GM19240 (cell line): ENCODE data around the gene HS2ST1.
"Not testable (repeated sequence)": the region's sequence is repeated elsewhere in the genome, so short reads cannot be mapped to it uniquely, and the experiment has no call there.

Source experiments
- DNase-seq: peaks from one replicate; pipeline ENCODE4 v3.0.0; 2011; ENCODE audit warnings: low spot score; ENCODE audit not compliant: insufficient read length

The HS2ST1 gene

GRCh38 chr1:87017998-87018672, 103.7 kb downstream of the HS2ST1 start:
- no peak for DNase-seq

- no peak for DNase-seq
Observed at GRCh38 chr1:87023326-87023725, 108.9 kb downstream of the HS2ST1 start.

GRCh38 chr1:87024936-87025540, 110.6 kb downstream of the HS2ST1 start:
- DNase-seq: no peak

- DNase-seq: not testable (repeated sequence)
Observed at GRCh38 chr1:87027561-87027960, 113.1 kb downstream of the HS2ST1 start.

GRCh38 chr1:87028576-87028975, 114.1 kb downstream of the HS2ST1 start:
- DNase-seq: no peak

- DNase-seq: no peak
Observed at GRCh38 chr1:87030740-87031690, 116.6 kb downstream of the HS2ST1 start.

- DNase-seq: no peak
Observed at GRCh38 chr1:87034351-87034750, 119.9 kb downstream of the HS2ST1 start.

- no peak for DNase-seq
Observed at GRCh38 chr1:87039096-87039495, 124.7 kb downstream of the HS2ST1 start.

GRCh38 chr1:87042111-87042811, 127.8 kb downstream of the HS2ST1 start:
- DNase-seq: no peak

GRCh38 chr1:87044424-87044823, 130.0 kb downstream of the HS2ST1 start:
- DNase-seq: no peak

- DNase-seq: no peak
Observed at GRCh38 chr1:87044840-87045239, 130.4 kb downstream of the HS2ST1 start.

GRCh38 chr1:87045761-87046304, 131.4 kb downstream of the HS2ST1 start:
- DNase-seq: no peak

- DNase-seq: no peak
Observed at GRCh38 chr1:87046951-87047350, 132.5 kb downstream of the HS2ST1 start.

- DNase-seq: no peak
Observed at GRCh38 chr1:87048237-87048636, 133.8 kb downstream of the HS2ST1 start.

GRCh38 chr1:87051965-87052364, 137.5 kb downstream of the HS2ST1 start:
- no peak for DNase-seq

- no peak for DNase-seq
Observed at GRCh38 chr1:87052400-87052799, 138.0 kb downstream of the HS2ST1 start.

- DNase-seq: no peak
Observed at GRCh38 chr1:87052961-87053360, 138.5 kb downstream of the HS2ST1 start.

- no peak for DNase-seq
Observed at GRCh38 chr1:87053446-87053845, 139.0 kb downstream of the HS2ST1 start.

- DNase-seq: no peak
Observed at GRCh38 chr1:87056974-87057373, 142.5 kb downstream of the HS2ST1 start.

- DNase-seq: no peak
Observed at GRCh38 chr1:87058343-87058649, 143.9 kb downstream of the HS2ST1 start.

- no peak for DNase-seq
Observed at GRCh38 chr1:87061742-87062156, 147.3 kb downstream of the HS2ST1 start.
